HEK293 (cell line): ENCODE data around the gene PLCB1.

Experiments used
- CTCF ChIP-seq: fragments of 450-650 bp; formaldehyde crosslinking; IDR thresholded peaks from 2 replicates; pipeline ENCODE4 v1.5.1; 2016; ENCODE audit warnings: missing biosample characterization, missing genetic modification characterization
- IKZF3 ChIP-seq: fragments of 450-650 bp; IDR thresholded peaks from 2 replicates; pipeline ENCODE4 v1.5.0; 2018; ENCODE audit warnings: missing biosample characterization, mild to moderate bottlenecking, missing genetic modification characterization, moderate library complexity
- TCF7L2 ChIP-seq: IDR thresholded peaks from 2 replicates; pipeline ENCODE4 v1.6.1; 2011; ENCODE audit warnings: low read depth, mild to moderate bottlenecking, inconsistent platforms, low read length, moderate library complexity, borderline replicate concordance
- ZNF169 ChIP-seq: fragments of 450-650 bp; formaldehyde crosslinking; IDR thresholded peaks from 2 replicates; pipeline ENCODE4 v1.5.1; 2016; ENCODE audit warnings: missing biosample characterization, missing genetic modification characterization
- ZNF184 ChIP-seq: fragments of 450-650 bp; IDR thresholded peaks from 2 replicates; pipeline ENCODE4 v1.5.1; 2018; ENCODE audit warnings: missing biosample characterization, mild to moderate bottlenecking, missing genetic modification characterization
- ZNF19 ChIP-seq: fragments of 450-650 bp; formaldehyde crosslinking; IDR thresholded peaks from 2 replicates; pipeline ENCODE4; 2016; ENCODE audit warnings: missing biosample characterization, missing genetic modification characterization, low read depth
- ZNF26 ChIP-seq: fragments of 450-650 bp; formaldehyde crosslinking; IDR thresholded peaks from 2 replicates; pipeline ENCODE4 v1.5.1; 2016; ENCODE audit warnings: missing biosample characterization, missing genetic modification characterization
- ZNF510 ChIP-seq: fragments of 450-650 bp; formaldehyde crosslinking; IDR thresholded peaks from 2 replicates; pipeline ENCODE4 v1.5.1; 2018; ENCODE audit warnings: mild to moderate bottlenecking, missing genetic modification characterization, missing biosample characterization; ENCODE audit not compliant: insufficient replicate concordance
- ZNF560 ChIP-seq: fragments of 450-650 bp; formaldehyde crosslinking; IDR thresholded peaks from 2 replicates; pipeline ENCODE4 v1.5.1; 2017; ENCODE audit warnings: missing biosample characterization, missing genetic modification characterization, borderline replicate concordance
- ZNF629 ChIP-seq: fragments of 450-650 bp; formaldehyde crosslinking; IDR thresholded peaks from 2 replicates; pipeline ENCODE4 v1.5.1; 2017; ENCODE audit warnings: missing biosample characterization, missing genetic modification characterization
- ZNF639 ChIP-seq: fragments of 450-650 bp; formaldehyde crosslinking; IDR thresholded peaks from 2 replicates; pipeline ENCODE4 v1.5.1; 2016; ENCODE audit warnings: missing biosample characterization, missing genetic modification characterization
- TF ChIP-seq, protein P1 (sequence below): fragments of 450-650 bp; IDR thresholded peaks from 2 replicates; pipeline ENCODE4 v1.5.1; 2018; ENCODE audit warnings: missing biosample characterization, mild to moderate bottlenecking, missing genetic modification characterization
- TF ChIP-seq, protein P2 (sequence below): fragments of 450-650 bp; formaldehyde crosslinking; IDR thresholded peaks from 2 replicates; pipeline ENCODE4 v1.5.1; 2016; ENCODE audit warnings: missing biosample characterization, missing genetic modification characterization

GRCh38 chr20:8654486-8654885, 522.4 kb downstream of the PLCB1 start:
- TF ChIP-seq ZNF26 (tag by site-specific recombination), result no peak
- TF ChIP-seq ZNF510 (tag by site-specific recombination), result no peak
- TF ChIP-seq ZNF169 (tag by site-specific recombination), result no peak
- no peak for TF ChIP-seq ZNF184 (tag by site-specific recombination)
- TF ChIP-seq CTCF, result no peak
- no peak for TF ChIP-seq ZNF19 (tag by site-specific recombination)
- TF ChIP-seq TCF7L2, result no peak
- TF ChIP-seq ZNF629, result no peak
- TF ChIP-seq, protein P1, sequence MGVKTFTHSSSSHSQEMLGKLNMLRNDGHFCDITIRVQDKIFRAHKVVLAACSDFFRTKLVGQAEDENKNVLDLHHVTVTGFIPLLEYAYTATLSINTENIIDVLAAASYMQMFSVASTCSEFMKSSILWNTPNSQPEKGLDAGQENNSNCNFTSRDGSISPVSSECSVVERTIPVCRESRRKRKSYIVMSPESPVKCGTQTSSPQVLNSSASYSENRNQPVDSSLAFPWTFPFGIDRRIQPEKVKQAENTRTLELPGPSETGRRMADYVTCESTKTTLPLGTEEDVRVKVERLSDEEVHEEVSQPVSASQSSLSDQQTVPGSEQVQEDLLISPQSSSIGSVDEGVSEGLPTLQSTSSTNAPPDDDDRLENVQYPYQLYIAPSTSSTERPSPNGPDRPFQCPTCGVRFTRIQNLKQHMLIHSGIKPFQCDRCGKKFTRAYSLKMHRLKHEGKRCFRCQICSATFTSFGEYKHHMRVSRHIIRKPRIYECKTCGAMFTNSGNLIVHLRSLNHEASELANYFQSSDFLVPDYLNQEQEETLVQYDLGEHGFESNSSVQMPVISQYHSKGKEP (tag by site-specific recombination), result no peak
- TF ChIP-seq IKZF3 (tag by site-specific recombination), result no peak
- TF ChIP-seq, protein P2, sequence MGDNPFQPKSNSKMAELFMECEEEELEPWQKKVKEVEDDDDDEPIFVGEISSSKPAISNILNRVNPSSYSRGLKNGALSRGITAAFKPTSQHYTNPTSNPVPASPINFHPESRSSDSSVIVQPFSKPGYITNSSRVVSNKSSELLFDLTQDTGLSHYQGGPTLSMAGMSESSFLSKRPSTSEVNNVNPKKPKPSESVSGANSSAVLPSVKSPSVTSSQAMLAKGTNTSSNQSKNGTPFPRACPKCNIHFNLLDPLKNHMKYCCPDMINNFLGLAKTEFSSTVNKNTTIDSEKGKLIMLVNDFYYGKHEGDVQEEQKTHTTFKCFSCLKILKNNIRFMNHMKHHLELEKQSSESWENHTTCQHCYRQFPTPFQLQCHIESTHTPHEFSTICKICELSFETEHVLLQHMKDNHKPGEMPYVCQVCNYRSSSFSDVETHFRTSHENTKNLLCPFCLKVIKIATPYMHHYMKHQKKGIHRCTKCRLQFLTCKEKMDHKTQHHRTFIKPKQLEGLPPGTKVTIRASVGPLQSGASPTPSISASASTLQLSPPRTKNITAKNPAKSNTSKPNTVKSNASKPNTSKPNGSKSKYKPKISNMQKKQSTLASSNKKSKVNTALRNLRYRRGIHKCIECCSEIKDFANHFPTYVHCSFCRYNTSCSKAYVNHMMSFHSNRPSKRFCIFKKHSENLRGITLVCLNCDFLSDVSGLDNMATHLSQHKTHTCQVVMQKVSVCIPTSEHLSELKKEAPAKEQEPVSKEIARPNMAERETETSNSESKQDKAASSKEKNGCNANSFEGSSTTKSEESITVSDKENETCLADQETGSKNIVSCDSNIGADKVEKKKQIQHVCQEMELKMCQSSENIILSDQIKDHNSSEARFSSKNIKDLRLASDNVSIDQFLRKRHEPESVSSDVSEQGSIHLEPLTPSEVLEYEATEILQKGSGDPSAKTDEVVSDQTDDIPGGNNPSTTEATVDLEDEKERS (tag by site-specific recombination), result no peak
- no peak for TF ChIP-seq ZNF639 (tag by site-specific recombination)
- TF ChIP-seq ZNF560 (tag by site-specific recombination), result no peak
